Stimulated activated naive B cell treated with anti-CD40 and anti-IgM and Interleukin-4, amounts not matched to agents 10 μg/mL and 1 μg/mL and 100 μg/mL, for 72 hours (primary cell): Measurements from ENCODE around the gene RNASE7.
A peak's percentile ranks its signal among the peaks of the same experiment; 100 is the strongest.
"Not testable (repeated sequence)": the region's sequence is repeated elsewhere in the genome, so short reads cannot be mapped to it uniquely, and the experiment has no call there.

Experiments used
- ATAC-seq, 2 donors: fragments of 150-1000 bp; cut with Tn5 transposase; replicated peaks; 2 replicates each; pipeline ENCODE4 v1.10.0; 2021; ENCODE audit warnings: moderate library complexity in 1 of 2
- DNase-seq: peaks from one replicate; pipeline ENCODE4 v3.0.0; 2021
- H3K27ac Mint-ChIP-seq: one replicate; pipeline ENCODE4 v1.8.0; 2022; ENCODE audit warnings: mild to moderate bottlenecking, mixed read lengths
- H3K27me3 Mint-ChIP-seq, 2 donors: one replicate each; pipeline ENCODE4 v1.8.0; 2022; ENCODE audit warnings: mixed read lengths in 2 of 2
- H3K36me3 Mint-ChIP-seq, 2 donors: one replicate each; pipeline ENCODE4 v1.8.0; 2022; ENCODE audit warnings: mixed read lengths in 2 of 2, mild to moderate bottlenecking in 1 of 2
- H3K4me1 Mint-ChIP-seq, 2 donors: one replicate each; pipeline ENCODE4 v1.8.0; 2022; ENCODE audit warnings: mixed read lengths in 2 of 2, mild to moderate bottlenecking in 1 of 2
- H3K4me3 Mint-ChIP-seq, 2 donors: one replicate each; pipeline ENCODE4 v1.8.0; 2022; ENCODE audit warnings: mild to moderate bottlenecking in 2 of 2, mixed read lengths in 2 of 2, moderate library complexity in 1 of 2
- H3K9me3 Mint-ChIP-seq, 2 donors: one replicate each; pipeline ENCODE4 v1.8.0; 2022; ENCODE audit warnings: mixed read lengths in 2 of 2, mild to moderate bottlenecking in 1 of 2

RNASE7 gene

GRCh38 chr14:21041676-21042433 is at the start of gene RNASE7:
TSS of gene RNASE7 (plus strand) at chr14:21042362. CDS start at chr14:21042993, 631 bp downstream.
- no peaks in the 10 kb centered on the region for H3K9me3 Mint-ChIP-seq
- peak within 1 kb of the TSS; percentile 10 for H3K27ac Mint-ChIP-seq
- H3K36me3 Mint-ChIP-seq, result no peaks in the 10 kb centered on the region
- DNase-seq (no peak), ATAC-seq (no peak)
- H3K4me3 Mint-ChIP-seq, result no peak within 1 kb of the TSS
- no peaks in the 10 kb centered on the region for H3K4me1 Mint-ChIP-seq
- H3K27me3 Mint-ChIP-seq, result peaks cover 38 to 40% of the 10 kb centered on the region in 2 donors

GRCh38 chr14:20996521-20996920 is 45.6 kb upstream of the RNASE7 start:
- H3K36me3 Mint-ChIP-seq, result peaks cover 17 to 42% of the 10 kb centered on the region in 2 donors
- no peaks in the 10 kb centered on the region for H3K27me3 Mint-ChIP-seq
- DNase-seq (no peak), ATAC-seq (no peak)
- H3K4me1 Mint-ChIP-seq, result peaks cover 5 to 7% of the 10 kb centered on the region in 2 donors
- H3K9me3 Mint-ChIP-seq, result no peaks in the 10 kb centered on the region
- H3K4me3 Mint-ChIP-seq, result no peak overlapping the region
- no peak overlapping the region for H3K27ac Mint-ChIP-seq

DNA sequence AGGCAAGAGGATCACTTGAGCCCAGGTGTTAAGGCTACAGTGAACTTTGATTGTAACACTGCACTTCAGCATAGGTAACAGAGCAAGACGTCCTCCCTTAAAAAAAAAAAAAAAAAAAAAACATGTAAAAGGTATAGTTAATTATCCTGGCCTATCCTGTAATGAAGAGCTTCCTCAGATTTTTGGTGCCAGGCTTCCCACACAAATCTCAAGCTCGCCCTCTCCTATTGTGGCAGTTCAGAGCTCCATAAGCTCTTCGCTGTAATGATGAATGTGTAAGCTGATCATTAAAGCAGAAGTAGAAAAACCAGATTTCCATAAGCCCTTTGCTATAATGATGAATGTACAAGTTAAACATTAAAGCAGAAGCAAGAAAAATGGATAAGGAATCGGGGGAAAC is 45.0 kb upstream of the RNASE7 start:
- DNase-seq, result no peak
- Mint-ChIP-seq H3K4me3 (no peak overlapping the region), H3K36me3 (peaks cover 17 to 38% of the 10 kb centered on the region in 2 donors), H3K9me3 (no peaks in the 10 kb centered on the region), H3K4me1 (peaks cover 1 to 2% of the 10 kb centered on the region in 2 donors), H3K27ac (no peak overlapping the region), H3K27me3 (no peaks in the 10 kb centered on the region)
- ATAC-seq, result no peak

DNA sequence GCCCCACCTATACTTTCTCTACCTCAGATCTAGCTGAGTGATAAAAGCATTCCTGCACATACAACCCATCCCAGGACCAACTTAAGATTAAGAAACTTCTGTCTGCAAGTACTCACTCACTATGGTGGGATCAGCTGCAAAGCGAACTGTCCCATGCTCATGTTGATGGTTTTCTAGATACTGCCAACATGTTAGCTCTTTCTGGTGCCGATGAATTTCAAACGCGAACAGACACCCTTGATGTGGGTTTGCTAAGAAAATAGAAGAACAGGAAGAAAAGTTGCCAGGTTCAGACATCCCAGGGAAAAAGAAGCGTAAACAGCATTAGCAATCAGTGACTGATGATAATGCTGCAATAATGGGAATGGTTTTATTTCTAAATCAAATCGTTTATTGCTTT is 44.6 kb upstream of the RNASE7 start:
- Mint-ChIP-seq H3K27me3 (no peaks in the 10 kb centered on the region), H3K9me3 (no peaks in the 10 kb centered on the region), H3K27ac (no peak overlapping the region), H3K4me3 (no peak overlapping the region), H3K36me3 (peaks cover 17 to 37% of the 10 kb centered on the region in 2 donors), H3K4me1 (peaks cover 0 to 2% of the 10 kb centered on the region in 2 donors)
- DNase-seq (no peak), ATAC-seq (no peak)

- Mint-ChIP-seq H3K27me3 (no peaks in the 10 kb centered on the region), H3K36me3 (peaks cover 14 to 34% of the 10 kb centered on the region in 2 donors), H3K4me1 (peaks cover 0 to 2% of the 10 kb centered on the region in 2 donors), H3K27ac (no peak overlapping the region), H3K9me3 (no peaks in the 10 kb centered on the region), H3K4me3 (no peak overlapping the region)
- no peak for DNase-seq
- no peak for ATAC-seq
These were observed 44.0 kb upstream of the RNASE7 start for GRCh38 chr14:20998139-20998538.

GRCh38 chr14:20998674-20999366 is 43.3 kb upstream of the RNASE7 start, which contains the start of gene SLC39A2:
TSS of gene SLC39A2 (plus strand) at chr14:20999293. CDS start at chr14:20999447, 154 bp downstream.
- H3K4me1 Mint-ChIP-seq, result peaks cover 0 to 2% of the 10 kb centered on the region in 2 donors
- no peak within 1 kb of the TSS for H3K27ac Mint-ChIP-seq
- DNase-seq (no peak), ATAC-seq (no peak)
- no peaks in the 10 kb centered on the region for H3K9me3 Mint-ChIP-seq
- H3K4me3 Mint-ChIP-seq, result no peak within 1 kb of the TSS
- H3K36me3 Mint-ChIP-seq, result peaks cover 13 to 30% of the 10 kb centered on the region in 2 donors
- H3K27me3 Mint-ChIP-seq, result no peaks in the 10 kb centered on the region

DNA sequence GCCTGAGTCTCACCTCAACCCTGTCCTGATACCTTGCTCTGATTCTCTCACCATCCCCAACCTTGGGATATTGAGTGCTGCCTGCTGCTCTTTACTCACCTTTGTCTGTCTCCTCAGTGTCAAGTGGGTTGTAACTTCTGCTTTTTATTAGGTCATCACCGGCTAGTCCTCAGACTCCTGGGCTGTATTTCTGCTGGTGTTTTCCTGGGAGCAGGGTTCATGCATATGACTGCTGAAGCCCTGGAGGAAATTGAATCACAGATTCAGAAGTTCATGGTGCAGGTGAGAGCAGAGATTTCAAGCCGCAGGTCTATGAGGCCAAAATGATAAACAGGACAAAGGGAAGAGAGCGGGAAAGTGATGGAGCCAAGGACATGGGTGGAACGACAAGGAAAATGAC is 42.6 kb upstream of the RNASE7 start:
- Mint-ChIP-seq H3K9me3 (no peaks in the 10 kb centered on the region), H3K27me3 (no peaks in the 10 kb centered on the region), H3K4me1 (peaks cover 0 to 2% of the 10 kb centered on the region in 2 donors), H3K36me3 (peaks cover 13 to 24% of the 10 kb centered on the region in 2 donors), H3K4me3 (no peak overlapping the region), H3K27ac (no peak overlapping the region)
- DNase-seq (no peak), ATAC-seq (no peak)

GRCh38 chr14:21001218-21001617 is 40.9 kb upstream of the RNASE7 start:
- Mint-ChIP-seq H3K4me1 (peaks cover 0 to 2% of the 10 kb centered on the region in 2 donors), H3K9me3 (no peaks in the 10 kb centered on the region), H3K27me3 (no peaks in the 10 kb centered on the region), H3K27ac (no peak overlapping the region), H3K36me3 (peaks cover 1 to 10% of the 10 kb centered on the region in 2 donors), H3K4me3 (no peak overlapping the region)
- ATAC-seq (no peak), DNase-seq (no peak)

GRCh38 chr14:21003788-21004346 is 38.3 kb upstream of the RNASE7 start:
- Mint-ChIP-seq H3K4me3 (no peak overlapping the region), H3K9me3 (no peaks in the 10 kb centered on the region), H3K4me1 (peaks cover 0 to 2% of the 10 kb centered on the region in 2 donors), H3K27me3 (no peaks in the 10 kb centered on the region), H3K27ac (no peak overlapping the region), H3K36me3 (peaks cover 0 to 1% of the 10 kb centered on the region in 2 donors)
- DNase-seq, result no peak
- ATAC-seq, result no peak

DNA sequence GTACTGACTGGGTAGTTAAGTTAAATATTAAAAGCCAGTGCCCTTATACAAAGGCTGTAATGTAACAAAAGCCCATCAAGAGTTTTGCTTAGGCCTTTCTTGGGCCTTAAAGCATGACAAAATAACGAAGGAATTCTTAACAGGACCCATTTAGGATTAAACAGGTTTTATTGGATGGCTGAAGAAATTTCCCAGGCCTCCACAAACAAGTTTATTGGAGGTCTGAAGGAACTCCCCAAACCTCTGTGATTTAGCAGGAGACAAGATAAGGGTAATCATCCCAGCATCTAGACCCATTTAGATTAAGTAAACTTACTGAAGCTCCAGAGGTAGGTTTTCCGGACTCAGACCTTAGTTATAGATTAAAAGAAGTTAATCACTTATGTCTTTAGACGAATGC is 32.4 kb upstream of the RNASE7 start:
- H3K36me3 Mint-ChIP-seq, H3K4me3 Mint-ChIP-seq, ATAC-seq, DNase-seq, H3K4me1 Mint-ChIP-seq, H3K27ac Mint-ChIP-seq, H3K9me3 Mint-ChIP-seq: not testable (repeated sequence)
- peaks cover 32 to 34% of the 10 kb centered on the region in 2 donors for H3K27me3 Mint-ChIP-seq

DNA sequence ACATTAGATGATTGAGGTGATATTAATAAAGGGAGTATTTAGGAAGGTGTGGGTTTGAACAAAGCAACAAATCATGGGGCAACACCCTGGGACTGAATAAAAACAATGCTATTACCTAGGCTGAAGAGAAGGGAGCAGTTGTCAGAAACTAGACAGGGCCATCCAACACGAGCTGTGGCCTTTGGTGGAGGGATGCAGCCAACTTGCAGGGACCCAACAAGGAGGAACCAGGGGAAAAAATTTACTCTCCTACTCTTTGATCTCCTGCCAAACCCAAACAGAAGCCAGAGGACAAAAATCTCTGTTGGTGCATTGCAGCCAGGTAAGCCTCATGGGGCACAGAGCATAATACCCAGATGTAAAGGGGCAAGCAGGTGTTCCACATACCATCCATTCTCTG is 31.0 kb upstream of the RNASE7 start:
- no peaks in the 10 kb centered on the region for H3K9me3 Mint-ChIP-seq
- no peak overlapping the region for H3K27ac Mint-ChIP-seq
- DNase-seq (no peak), ATAC-seq (no peak)
- H3K4me3 Mint-ChIP-seq, result no peak overlapping the region
- H3K4me1 Mint-ChIP-seq, result peaks cover 0 to 3% of the 10 kb centered on the region in 2 donors
- peaks cover 32 to 35% of the 10 kb centered on the region in 2 donors for H3K27me3 Mint-ChIP-seq
- H3K36me3 Mint-ChIP-seq, result no peaks in the 10 kb centered on the region

DNA sequence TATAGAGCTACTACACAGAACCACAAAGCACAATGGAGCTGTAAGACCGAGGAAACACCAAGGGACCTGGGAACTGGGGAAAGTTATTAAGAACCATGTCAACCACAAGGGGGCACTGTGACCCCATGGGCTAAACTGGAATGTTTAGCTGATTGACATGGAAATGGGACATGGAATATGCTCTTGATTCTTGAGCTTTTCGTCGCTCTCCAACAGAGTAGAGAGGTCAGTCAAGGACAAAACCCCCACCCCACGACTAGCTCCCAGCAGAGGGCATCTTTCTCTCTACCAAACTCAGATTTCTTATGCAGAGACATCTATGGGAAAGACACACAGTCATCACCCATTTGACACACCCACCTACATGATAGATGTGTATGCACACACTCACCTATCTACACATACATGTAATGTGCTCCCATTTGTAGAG is 27.4 kb upstream of the RNASE7 start:
- Mint-ChIP-seq H3K4me1 (peaks cover 0 to 3% of the 10 kb centered on the region in 2 donors), H3K27me3 (peaks cover 32 to 51% of the 10 kb centered on the region in 2 donors)

DNA sequence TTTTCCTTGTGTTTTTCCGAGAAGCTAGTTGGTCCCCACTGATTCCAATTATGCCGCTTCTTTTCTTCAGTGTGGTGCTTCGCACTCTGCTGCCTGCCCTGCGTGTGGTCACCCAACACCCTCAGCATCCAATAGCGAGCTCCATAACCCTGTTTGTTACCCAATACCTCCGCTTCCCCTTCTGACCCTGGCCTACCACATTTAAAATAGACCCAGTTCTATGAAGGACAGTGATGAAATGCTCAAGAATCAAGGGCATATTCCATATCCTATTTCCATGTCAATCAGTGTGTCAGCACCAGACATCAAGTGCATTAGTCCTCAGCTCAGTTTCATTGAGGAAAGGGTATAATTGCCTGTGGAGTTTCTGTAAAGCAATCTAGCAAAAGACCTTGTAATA is 26.9 kb upstream of the RNASE7 start:
- H3K27ac Mint-ChIP-seq, result no peak overlapping the region
- no peak overlapping the region for H3K4me3 Mint-ChIP-seq
- no peaks in the 10 kb centered on the region for H3K9me3 Mint-ChIP-seq
- peaks cover 0 to 3% of the 10 kb centered on the region in 2 donors for H3K4me1 Mint-ChIP-seq
- H3K27me3 Mint-ChIP-seq, result peaks cover 32 to 52% of the 10 kb centered on the region in 2 donors
- ATAC-seq (no peak), DNase-seq (no peak)
- H3K36me3 Mint-ChIP-seq, result peaks cover 0 to 2% of the 10 kb centered on the region in 2 donors

More for the DNA sequence above, 27.4 kb upstream of the RNASE7 start:
- no peak overlapping the region for H3K4me3 Mint-ChIP-seq
- DNase-seq (peak; percentile 39), ATAC-seq (peak; percentile 70 to 78)
- H3K27ac Mint-ChIP-seq, result no peak overlapping the region
- no peaks in the 10 kb centered on the region for H3K9me3 Mint-ChIP-seq
- peaks cover 0 to 2% of the 10 kb centered on the region in 2 donors for H3K36me3 Mint-ChIP-seq

DNA sequence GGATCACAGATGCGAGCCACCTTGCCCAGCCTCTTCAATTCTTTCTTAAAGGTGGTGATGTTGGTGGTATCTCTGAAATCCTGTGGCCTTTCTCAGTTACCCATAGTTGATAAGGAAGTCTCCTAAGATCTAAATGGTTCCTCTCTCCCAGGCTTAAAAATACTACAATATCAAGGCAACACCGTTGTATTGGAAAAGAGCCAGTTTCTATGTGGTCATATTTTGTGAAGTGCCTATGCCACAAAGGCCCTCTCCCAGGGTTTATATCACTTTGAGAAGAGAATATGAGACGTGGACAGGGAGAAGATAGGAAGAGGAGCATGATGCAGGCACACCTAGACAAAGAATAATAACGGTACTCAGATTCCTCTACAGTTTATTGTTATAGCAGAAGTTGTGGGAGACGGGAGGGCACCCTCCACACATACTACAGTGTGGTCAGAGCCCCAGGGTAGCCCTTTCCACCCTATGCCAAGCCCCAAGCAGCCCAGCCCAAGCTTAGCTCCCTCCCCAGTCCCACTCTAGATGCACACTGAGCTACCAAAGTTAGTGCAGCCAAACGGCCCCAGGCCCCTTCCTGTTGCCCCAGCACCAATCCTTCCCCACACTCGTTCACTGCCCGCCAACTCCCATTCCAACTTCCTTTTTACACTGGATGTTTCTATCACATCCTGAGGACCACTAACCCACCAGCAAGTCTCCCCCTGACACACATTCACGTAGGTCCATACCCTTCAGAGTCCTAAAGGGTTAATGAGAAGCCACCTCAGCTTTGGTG is 25.6 kb upstream of the RNASE7 start:
- no peak for DNase-seq
- no peak overlapping the region for H3K27ac Mint-ChIP-seq
- H3K4me1 Mint-ChIP-seq, result peaks cover 0 to 3% of the 10 kb centered on the region in 2 donors
- H3K27me3 Mint-ChIP-seq, result peaks cover 23 to 47% of the 10 kb centered on the region in 2 donors
- H3K4me3 Mint-ChIP-seq, result no peak overlapping the region
- peaks cover 0 to 2% of the 10 kb centered on the region in 2 donors for H3K36me3 Mint-ChIP-seq
- ATAC-seq, result no peak
- H3K9me3 Mint-ChIP-seq, result no peaks in the 10 kb centered on the region
